GM23338 (cell line): ENCODE measurements around the gene CHCHD10. TPM values are rescaled to one million over a fixed set of nuclear protein-coding genes. Genes with fewer than 3 reads are reported as not detected.

ENCODE experiments used
- ATAC-seq: fragments of 200-7000 bp; cut with Tn5 transposase; 3 replicates; pipeline ENCODE4 v1.9.1; 2020
- DNase-seq: peaks from one replicate; pipeline ENCODE4 v3.0.0-alpha.2; 2015; ENCODE audit warnings: low spot score
- H2AFZ ChIP-seq: fragments of 200-600 bp; sonication (generic); 2 replicates; pipeline ENCODE4 v1.8.0; 2016; ENCODE audit warnings: antibody characterized with exemption, mild to moderate bottlenecking, moderate library complexity
- H3F3A ChIP-seq: fragments of 200-600 bp; sonication (generic); replicated peaks from 2 replicates; pipeline ENCODE4 v1.8.0; 2017; ENCODE audit warnings: antibody characterized with exemption, mixed run types, low read depth
- H3K27ac ChIP-seq: fragments of 200-600 bp; sonication (generic); 2 replicates; pipeline ENCODE4 v1.6.1; 2016; ENCODE audit warnings: low read depth
- H3K27me3 ChIP-seq: fragments of 200-600 bp; sonication (generic); 2 replicates; pipeline ENCODE4 v1.8.0; 2016; ENCODE audit warnings: mild to moderate bottlenecking, mixed run types, moderate library complexity; ENCODE audit not compliant: insufficient read depth
- H3K36me3 ChIP-seq: fragments of 200-600 bp; sonication (generic); 2 replicates; pipeline ENCODE4 v1.8.0; 2016; ENCODE audit warnings: mild to moderate bottlenecking; ENCODE audit not compliant: insufficient read depth
- H3K4me1 ChIP-seq: fragments of 200-600 bp; sonication (generic); 2 replicates; pipeline ENCODE4 v1.8.0; 2016; ENCODE audit warnings: mild to moderate bottlenecking, moderate library complexity; ENCODE audit not compliant: insufficient read depth
- H3K4me2 ChIP-seq: fragments of 200-600 bp; sonication (generic); 2 replicates; pipeline ENCODE4 v1.7.1; 2017; ENCODE audit warnings: mixed run types
- H3K4me3 ChIP-seq: fragments of 200-600 bp; sonication (generic); 2 replicates; pipeline ENCODE4 v1.6.1; 2016; ENCODE audit warnings: mixed run types
- H3K79me2 ChIP-seq: fragments of 200-600 bp; sonication (generic); replicated peaks from 2 replicates; pipeline ENCODE4 v1.8.0; 2017; ENCODE audit warnings: mild to moderate bottlenecking; ENCODE audit not compliant: insufficient read depth
- H3K9me2 ChIP-seq: fragments of 200-600 bp; sonication (generic); 2 replicates; pipeline ENCODE4 v1.8.0; 2017; ENCODE audit not compliant: insufficient read depth
- H4K20me1 ChIP-seq: fragments of 200-600 bp; sonication (generic); replicated peaks from 2 replicates; pipeline ENCODE4 v1.8.0; 2017; ENCODE audit warnings: mild to moderate bottlenecking; ENCODE audit not compliant: insufficient read depth
- H3K27ac Mint-ChIP-seq: 2 replicates; pipeline ENCODE4 v1.8.0; 2020; ENCODE audit warnings: inconsistent platforms, mild to moderate bottlenecking, moderate library complexity, mixed read lengths
- H3K27me3 Mint-ChIP-seq: 3 replicates; pipeline ENCODE4 v1.8.0; 2022; ENCODE audit warnings: low read depth, mild to moderate bottlenecking, moderate library complexity, mixed read lengths, inconsistent platforms; ENCODE audit not compliant: insufficient read depth, poor library complexity
- H3K36me3 Mint-ChIP-seq: 3 replicates; pipeline ENCODE4 v1.8.0; 2021; ENCODE audit warnings: low read depth, mild to moderate bottlenecking, inconsistent platforms, moderate library complexity, mixed read lengths
- H3K4me1 Mint-ChIP-seq: 3 replicates; pipeline ENCODE4 v1.8.0; 2020; ENCODE audit warnings: mild to moderate bottlenecking, inconsistent platforms, mixed read lengths
- H3K4me3 Mint-ChIP-seq: 3 replicates; pipeline ENCODE4 v1.8.0; 2021; ENCODE audit warnings: moderate library complexity, mild to moderate bottlenecking, inconsistent platforms, mixed read lengths
- H3K9me3 Mint-ChIP-seq: 3 replicates; pipeline ENCODE4 v1.8.0; 2020; ENCODE audit warnings: moderate library complexity, mild to moderate bottlenecking, inconsistent platforms, mixed read lengths
- ETS1 ChIP-seq: IDR thresholded peaks from 2 replicates; pipeline ENCODE4 v1.6.1; 2016; ENCODE audit warnings: antibody characterized with exemption
- JUNB ChIP-seq: IDR thresholded peaks from one replicate; pipeline ENCODE4 v1.6.1; 2016; ENCODE audit warnings: antibody characterized with exemption; ENCODE audit not compliant: unreplicated experiment
- NANOG ChIP-seq: IDR thresholded peaks from 2 replicates; pipeline ENCODE4 v1.6.1; 2016; ENCODE audit warnings: antibody characterized with exemption, borderline replicate concordance
- POLR2AphosphoS5 ChIP-seq: IDR thresholded peaks from 2 replicates; pipeline ENCODE4 v1.6.1; 2016; ENCODE audit warnings: antibody characterized with exemption, low read depth
- STAT1 ChIP-seq: IDR thresholded peaks from one replicate; pipeline ENCODE4 v1.6.1; 2016; ENCODE audit warnings: antibody characterized with exemption; ENCODE audit not compliant: unreplicated experiment
- ZNF114 ChIP-seq: fragments of 250-450 bp; sonication (Bioruptor Pico); IDR thresholded peaks from 2 replicates; pipeline ENCODE4 v1.5.0; 2020; ENCODE audit warnings: mild to moderate bottlenecking, moderate library complexity
- ZNF462 ChIP-seq: fragments of 250-450 bp; sonication (Bioruptor Pico); IDR thresholded peaks from 2 replicates; pipeline ENCODE4 v1.5.0; 2020; ENCODE audit warnings: mild to moderate bottlenecking, moderate library complexity
- polyA plus RNA-seq: library from polyadenylated mRNA; unstranded; fragments of >200 nt; fragmentation: Nextera tagmentation; extraction: Ambion mirVana; gene quantifications from 2 replicates; pipeline ENCODE4 v1.2.1, GENCODE V29; 2016
- total RNA-seq: library from RNA; depleted of rRNA; stranded (reverse); fragments of >200 nt; shearing (Covaris generic); gene quantifications from 2 replicates; pipeline ENCODE4 v1.2.3, GENCODE V29; 2014

Gene CHCHD10
- total and polyA plus RNA-seq, 2 experiments from 2014 or later, result 11.4 to 101 TPM

GRCh38 chr22:23778577-23778900 lies 10.8 kb upstream of the CHCHD10 start:
- ATAC-seq (no peak), DNase-seq (no peak)
- Histone ChIP-seq H2AFZ (no peak overlapping the region), H3K36me3 (no peaks in the 10 kb centered on the region), H3F3A (0 out of 2 replicates have a peak, but pooled peaks cover 4% of the 10 kb centered on the region), H3K27ac (no peak overlapping the region), H3K4me2 (no peak overlapping the region), H4K20me1 (no peaks in the 10 kb centered on the region), H3K27me3 (peaks cover 13% of the 10 kb centered on the region), H3K79me2 (no peaks in the 10 kb centered on the region), H3K4me1 (no peaks in the 10 kb centered on the region), H3K9me2 (no peaks in the 10 kb centered on the region), H3K4me3 (no peak overlapping the region)
- H3K27ac Mint-ChIP-seq, result no peak overlapping the region
- H3K36me3 Mint-ChIP-seq, result no peaks in the 10 kb centered on the region; the same call in 2 of the 3 replicates
- no peak overlapping the region for H3K4me3 Mint-ChIP-seq
- H3K4me1 Mint-ChIP-seq, result peaks cover 6% of the 10 kb centered on the region
- TF ChIP-seq ZNF114 (CRISPR knock-in tag) (no peak), STAT1 (no peak), ETS1 (no peak), JUNB (no peak), NANOG (no peak), ZNF462 (CRISPR knock-in tag) (no peak), POLR2AphosphoS5 (no peak)
- peaks cover 16% of the 10 kb centered on the region for H3K27me3 Mint-ChIP-seq
- no peaks in the 10 kb centered on the region for H3K9me3 Mint-ChIP-seq
